ENCODE data around the gene SLCO2A1.

Gene SLCO2A1

DNA sequence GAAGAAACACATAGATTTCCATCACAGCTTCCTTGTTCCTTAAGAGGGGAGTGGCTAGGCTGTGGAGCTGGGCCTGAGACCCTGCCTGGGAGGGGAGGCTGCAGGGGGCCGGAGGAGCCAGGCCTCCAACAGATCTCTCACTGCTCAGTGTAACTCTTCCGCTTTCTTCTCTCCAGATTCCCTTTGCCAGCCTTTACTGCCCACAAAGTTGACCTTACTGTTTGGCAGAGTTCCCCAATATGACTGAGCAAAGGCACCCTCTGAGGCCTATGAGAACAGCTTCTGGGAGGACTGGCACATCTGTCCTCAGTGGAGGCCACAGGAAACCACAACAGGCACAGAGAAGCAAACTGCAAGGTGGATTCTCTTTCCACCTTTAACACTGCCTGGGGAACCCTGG, 38.1 kb downstream of the SLCO2A1 start:
- Histone ChIP-seq H3K4me2 (ENCODE audit: low read depth, low read length) (no peak overlapping the region), H2AFZ (ENCODE audit: low read length) (no peak overlapping the region), H3K27ac (ENCODE audit: low read length) (no peak overlapping the region), H3K36me3 (replicated peaks; ENCODE audit: insufficient read depth, low read length) (no peaks in the 10 kb centered on the region), H3K4me3 (ENCODE audit: low read length) (no peak overlapping the region), H3K27me3 (replicated peaks; ENCODE audit: insufficient read depth, low read length) (no peaks in the 10 kb centered on the region), H3K79me2 (ENCODE audit: low read length) (no peaks in the 10 kb centered on the region), H3F3A (ENCODE audit: insufficient read depth, low read length) (no peaks in the 10 kb centered on the region), H3K9ac (ENCODE audit: low read length) (no peak overlapping the region), H3K9me2 (replicated peaks; ENCODE audit: insufficient read depth, low read length) (no peaks in the 10 kb centered on the region), H4K20me1 (ENCODE audit: insufficient read depth, low read length) (no peaks in the 10 kb centered on the region), H3K9me3 (replicated peaks; ENCODE audit: insufficient read depth, low read length) (no peaks in the 10 kb centered on the region), H3K4me1 (ENCODE audit: low read length) (no peaks in the 10 kb centered on the region)
- peak; percentile 19 for DNase-seq
- TF ChIP-seq, protein P1, sequence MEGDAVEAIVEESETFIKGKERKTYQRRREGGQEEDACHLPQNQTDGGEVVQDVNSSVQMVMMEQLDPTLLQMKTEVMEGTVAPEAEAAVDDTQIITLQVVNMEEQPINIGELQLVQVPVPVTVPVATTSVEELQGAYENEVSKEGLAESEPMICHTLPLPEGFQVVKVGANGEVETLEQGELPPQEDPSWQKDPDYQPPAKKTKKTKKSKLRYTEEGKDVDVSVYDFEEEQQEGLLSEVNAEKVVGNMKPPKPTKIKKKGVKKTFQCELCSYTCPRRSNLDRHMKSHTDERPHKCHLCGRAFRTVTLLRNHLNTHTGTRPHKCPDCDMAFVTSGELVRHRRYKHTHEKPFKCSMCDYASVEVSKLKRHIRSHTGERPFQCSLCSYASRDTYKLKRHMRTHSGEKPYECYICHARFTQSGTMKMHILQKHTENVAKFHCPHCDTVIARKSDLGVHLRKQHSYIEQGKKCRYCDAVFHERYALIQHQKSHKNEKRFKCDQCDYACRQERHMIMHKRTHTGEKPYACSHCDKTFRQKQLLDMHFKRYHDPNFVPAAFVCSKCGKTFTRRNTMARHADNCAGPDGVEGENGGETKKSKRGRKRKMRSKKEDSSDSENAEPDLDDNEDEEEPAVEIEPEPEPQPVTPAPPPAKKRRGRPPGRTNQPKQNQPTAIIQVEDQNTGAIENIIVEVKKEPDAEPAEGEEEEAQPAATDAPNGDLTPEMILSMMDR (IDR thresholded peaks at IDR 0.05; ENCODE audit: low read length): no peak
- no peak for TF ChIP-seq EZH2 (optimal IDR thresholded peaks at IDR 0.05; ENCODE audit: low read depth, low read length)
- TF ChIP-seq EZH2phosphoT487 (IDR thresholded peaks at IDR 0.05; ENCODE audit: low read length): no peak

DNA sequence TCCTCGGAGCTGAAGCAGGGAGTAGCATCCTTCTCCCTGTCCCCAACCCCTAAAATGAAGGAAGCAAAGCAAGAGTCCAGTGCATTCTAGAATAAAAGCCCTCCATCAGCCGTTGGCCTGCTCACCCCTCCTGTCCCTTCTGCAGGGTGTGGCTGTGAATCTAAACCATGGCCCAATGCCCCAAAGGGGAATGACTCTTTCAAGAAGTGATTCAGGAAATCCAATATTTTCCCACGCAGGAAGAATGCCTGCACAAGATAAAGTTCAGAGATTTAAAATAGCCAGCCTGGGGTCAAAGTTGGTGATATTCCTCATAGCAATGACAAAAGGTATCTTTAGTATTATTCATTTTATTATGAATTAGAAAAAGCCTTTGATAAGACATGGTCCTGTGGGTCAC, 38.5 kb downstream of the SLCO2A1 start:
- Histone ChIP-seq H3K79me2 (ENCODE audit: low read length) (no peaks in the 10 kb centered on the region), H3K27ac (ENCODE audit: low read length) (no peak overlapping the region), H3K36me3 (replicated peaks; ENCODE audit: insufficient read depth, low read length) (no peaks in the 10 kb centered on the region), H3K9ac (ENCODE audit: low read length) (no peak overlapping the region), H3K4me2 (ENCODE audit: low read depth, low read length) (no peak overlapping the region), H3K27me3 (replicated peaks; ENCODE audit: insufficient read depth, low read length) (no peaks in the 10 kb centered on the region), H2AFZ (ENCODE audit: low read length) (no peak overlapping the region), H3F3A (ENCODE audit: insufficient read depth, low read length) (no peaks in the 10 kb centered on the region), H4K20me1 (ENCODE audit: insufficient read depth, low read length) (no peaks in the 10 kb centered on the region), H3K9me3 (replicated peaks; ENCODE audit: insufficient read depth, low read length) (no peaks in the 10 kb centered on the region), H3K4me3 (ENCODE audit: low read length) (no peak overlapping the region), H3K9me2 (replicated peaks; ENCODE audit: insufficient read depth, low read length) (no peaks in the 10 kb centered on the region), H3K4me1 (ENCODE audit: low read length) (no peaks in the 10 kb centered on the region)
- no peak for DNase-seq
- TF ChIP-seq, protein P1 (IDR thresholded peaks at IDR 0.05; ENCODE audit: low read length): no peak
- TF ChIP-seq EZH2phosphoT487 (IDR thresholded peaks at IDR 0.05; ENCODE audit: low read length) (no peak), EZH2 (optimal IDR thresholded peaks at IDR 0.05; ENCODE audit: low read depth, low read length) (no peak)

DNA sequence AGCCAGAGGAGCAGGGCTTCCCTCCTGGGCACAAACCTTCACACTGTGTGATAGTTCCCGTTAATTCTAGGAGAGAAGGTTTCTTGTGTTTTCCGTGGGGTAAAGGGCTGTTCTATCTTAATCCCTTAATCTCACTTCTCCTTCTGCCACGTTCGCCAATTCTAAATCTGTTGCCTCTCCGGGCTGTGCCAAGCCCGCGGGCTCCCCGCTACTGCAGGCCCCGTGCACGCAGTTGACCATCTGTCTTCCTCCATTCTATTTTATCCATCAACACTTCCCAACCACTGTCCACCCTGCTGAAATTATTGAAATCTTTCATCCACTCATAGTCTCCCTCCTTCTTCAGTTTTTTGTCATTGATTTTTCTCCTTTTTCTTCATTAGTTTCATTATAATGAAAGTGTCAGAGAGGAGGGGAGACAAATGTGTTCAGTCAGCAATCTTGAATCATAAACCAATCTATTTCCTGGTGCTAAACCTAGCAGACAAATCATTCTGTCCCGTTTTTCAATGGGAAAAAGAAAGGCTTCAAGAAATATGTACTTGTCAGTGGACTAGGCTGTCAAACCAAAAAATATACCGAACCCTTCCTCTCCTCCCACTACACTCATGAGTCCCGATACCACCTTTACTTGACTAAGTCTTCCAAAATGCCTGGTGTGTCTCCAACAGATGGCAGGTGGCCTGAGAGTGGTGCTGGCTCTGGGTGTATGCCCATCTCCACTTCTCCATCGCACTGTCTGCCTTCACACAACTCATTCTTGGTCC, 39.6 kb downstream of the SLCO2A1 start:
- no peak overlapping the region for H2AFZ ChIP-seq (ENCODE audit: low read length)
- no peaks in the 10 kb centered on the region for H3K9me3 ChIP-seq (replicated peaks; ENCODE audit: insufficient read depth, low read length)
- H3K27ac ChIP-seq (ENCODE audit: low read length): no peak overlapping the region
- no peaks in the 10 kb centered on the region for H3K79me2 ChIP-seq (ENCODE audit: low read length)
- no peak overlapping the region for H3K9ac ChIP-seq (ENCODE audit: low read length)
- H3K9me2 ChIP-seq (replicated peaks; ENCODE audit: insufficient read depth, low read length): no peaks in the 10 kb centered on the region
- no peaks in the 10 kb centered on the region for H4K20me1 ChIP-seq (ENCODE audit: insufficient read depth, low read length)
- H3K27me3 ChIP-seq (replicated peaks; ENCODE audit: insufficient read depth, low read length): no peaks in the 10 kb centered on the region
- no peaks in the 10 kb centered on the region for H3K36me3 ChIP-seq (replicated peaks; ENCODE audit: insufficient read depth, low read length)
- no peak overlapping the region for H3K4me3 ChIP-seq (ENCODE audit: low read length)
- H3K4me2 ChIP-seq (ENCODE audit: low read depth, low read length): no peak overlapping the region
- TF ChIP-seq EZH2phosphoT487 (IDR thresholded peaks at IDR 0.05; ENCODE audit: low read length): no peak
- TF ChIP-seq, protein P1 (IDR thresholded peaks at IDR 0.05; ENCODE audit: low read length): no peak
- no peak for TF ChIP-seq EZH2 (optimal IDR thresholded peaks at IDR 0.05; ENCODE audit: low read depth, low read length)
- no peak for DNase-seq
- no peaks in the 10 kb centered on the region for H3F3A ChIP-seq (ENCODE audit: insufficient read depth, low read length)
- no peaks in the 10 kb centered on the region for H3K4me1 ChIP-seq (ENCODE audit: low read length)

Measured in MM.1S (cell line).